ENCODE data around the gene ACTR3C. TPM values are rescaled to one million over a fixed set of nuclear protein-coding genes. Genes with fewer than 3 reads are reported as not detected.

ACTR3C gene
- total and polyA plus RNA-seq, 2 of the 13 experiments (the other 11 are each of a cell fraction or from before 2014, with no cell fraction given) = 3.8 to 7.5 TPM

- TF ChIP-seq AHDC1 (CRISPR knock-in tag; IDR thresholded peaks at IDR 0.05; ENCODE audit: borderline replicate concordance) (no peak), ETV6 (CRISPR knock-in tag; conservative IDR thresholded peaks at IDR 0.05) (no peak), SMAD1 (CRISPR knock-in tag; IDR thresholded peaks at IDR 0.05; ENCODE audit: borderline replicate concordance, low read depth) (no peak), ZNF766 (CRISPR knock-in tag; IDR thresholded peaks at IDR 0.05; ENCODE audit: borderline replicate concordance) (no peak), HMG20B (CRISPR knock-in tag; conservative IDR thresholded peaks at IDR 0.05) (no peak), ZFP41 (CRISPR knock-in tag; IDR thresholded peaks at IDR 0.05; ENCODE audit: borderline replicate concordance) (no peak), ZZZ3 (CRISPR knock-in tag; IDR thresholded peaks at IDR 0.05; ENCODE audit: borderline replicate concordance) (no peak), ZNF7 (CRISPR knock-in tag; IDR thresholded peaks at IDR 0.05) (no peak)
Measured at GRCh38 chr7:150351587-150352194, 28.3 kb upstream of the ACTR3C start (continued).

Data from HepG2 (cell line).